NOMO-1 (cell line): ENCODE data around the gene SPTB.

Source experiments
- DNase-seq, 2 experiments: peaks; one replicate each; lab custom pipeline; 2025; ENCODE audit not compliant: unreplicated experiment in 2 of 2; lab: John Stamatoyannopoulos, UW

Gene SPTB

DNA sequence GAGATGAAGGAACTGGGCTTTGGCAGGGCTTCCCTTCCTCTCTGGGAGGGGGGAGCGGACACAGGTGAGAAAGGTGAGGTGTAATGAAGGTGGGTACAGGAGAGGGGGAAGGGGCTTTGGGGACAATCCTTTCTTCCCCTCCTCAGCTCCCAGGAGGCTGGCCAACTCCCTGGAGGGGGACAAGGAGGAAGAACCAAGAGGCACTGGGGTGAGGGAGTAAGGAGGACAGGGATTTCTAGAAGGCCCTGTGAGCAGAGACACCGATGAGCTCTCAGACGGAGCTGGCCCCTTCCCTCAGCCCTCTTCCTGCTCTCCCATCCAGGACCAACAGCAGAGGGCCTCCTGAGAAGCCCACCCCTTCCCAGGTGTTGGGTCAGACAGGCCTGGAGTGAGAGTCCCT is 122.1 kb downstream of the SPTB start:
- no peak for DNase-seq

DNA sequence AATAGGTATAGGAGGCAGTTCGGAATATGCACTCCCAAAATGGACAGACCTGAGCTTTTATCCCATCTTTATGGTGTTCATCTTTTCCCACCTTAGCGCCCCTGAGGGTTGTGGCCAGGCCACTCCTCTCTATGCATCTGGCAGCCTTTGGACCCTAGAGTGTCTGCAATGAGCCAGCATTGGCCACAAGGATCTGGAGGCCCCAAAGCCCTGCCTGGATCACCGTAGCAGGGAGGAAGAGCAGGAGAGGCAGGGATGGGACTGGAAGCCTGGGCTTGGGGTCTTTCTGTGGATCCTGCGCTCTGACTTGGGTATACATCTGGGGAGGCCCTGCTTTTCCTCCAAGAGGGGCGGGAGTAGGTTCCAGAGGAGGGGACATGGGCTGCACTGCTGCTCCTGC is 123.0 kb downstream of the SPTB start:
- DNase-seq = no peak

DNA sequence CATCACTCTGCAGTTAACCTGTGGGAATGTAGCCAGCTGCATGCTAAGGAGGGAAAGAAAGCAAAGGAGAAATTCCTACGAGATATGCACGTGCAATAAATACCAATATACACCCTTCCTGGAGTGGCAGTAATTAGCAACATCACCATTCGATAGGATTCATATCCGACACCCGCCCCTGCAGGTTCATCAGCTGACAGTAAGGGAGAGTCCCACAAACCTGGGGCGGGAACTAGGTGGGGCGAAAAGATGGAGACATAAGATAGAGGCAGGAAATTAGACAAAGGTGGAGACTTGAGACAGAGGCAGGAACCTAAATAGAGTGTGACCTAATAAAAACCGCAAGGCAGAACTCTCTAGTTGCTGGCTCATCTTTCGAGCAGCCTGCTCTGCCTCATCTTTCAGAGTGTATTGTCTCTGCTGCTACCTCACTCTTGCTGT is 123.9 kb downstream of the SPTB start:
- peak; percentile 61 to 83 for DNase-seq

DNA sequence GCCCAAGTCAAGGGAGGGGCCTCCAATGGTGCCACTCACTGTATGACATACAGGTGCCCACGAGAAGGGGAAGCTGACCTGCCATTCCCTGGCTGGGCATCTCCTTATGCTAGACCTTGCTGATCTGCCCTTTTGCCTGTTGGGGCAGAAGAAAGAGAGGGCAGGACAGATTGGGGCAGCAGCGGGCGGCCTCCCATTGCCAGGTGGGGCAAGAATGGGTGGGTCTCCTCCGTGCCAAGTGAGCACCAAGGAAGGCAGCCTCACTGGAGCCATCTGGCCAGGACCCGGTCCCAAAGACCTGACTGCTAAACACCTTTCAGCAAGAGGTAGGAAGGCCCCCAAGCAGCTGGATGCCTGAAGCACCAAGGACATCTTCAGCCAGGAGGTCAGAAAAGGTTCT is 125.0 kb downstream of the SPTB start:
- DNase-seq = no peak

DNA sequence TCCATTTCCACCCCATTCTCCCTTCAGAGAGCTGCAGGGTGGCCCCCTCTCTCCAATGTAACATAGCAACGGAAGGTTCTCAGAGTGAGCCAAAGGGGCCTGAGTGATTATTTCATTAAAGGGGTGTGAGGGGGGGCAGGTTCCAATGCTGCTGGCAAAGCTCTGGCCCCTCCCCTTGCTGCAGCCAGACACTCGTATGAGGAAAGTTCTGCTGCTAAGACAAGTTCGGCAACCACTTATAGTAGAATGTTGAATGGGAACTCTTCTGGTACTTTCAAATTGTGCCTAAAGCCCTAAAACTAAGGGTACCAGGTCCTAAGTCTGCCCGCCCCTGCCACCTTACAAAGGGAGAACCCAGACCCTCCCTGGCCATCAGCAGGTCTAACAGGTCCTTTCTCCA is 125.7 kb downstream of the SPTB start:
- no peak for DNase-seq

DNA sequence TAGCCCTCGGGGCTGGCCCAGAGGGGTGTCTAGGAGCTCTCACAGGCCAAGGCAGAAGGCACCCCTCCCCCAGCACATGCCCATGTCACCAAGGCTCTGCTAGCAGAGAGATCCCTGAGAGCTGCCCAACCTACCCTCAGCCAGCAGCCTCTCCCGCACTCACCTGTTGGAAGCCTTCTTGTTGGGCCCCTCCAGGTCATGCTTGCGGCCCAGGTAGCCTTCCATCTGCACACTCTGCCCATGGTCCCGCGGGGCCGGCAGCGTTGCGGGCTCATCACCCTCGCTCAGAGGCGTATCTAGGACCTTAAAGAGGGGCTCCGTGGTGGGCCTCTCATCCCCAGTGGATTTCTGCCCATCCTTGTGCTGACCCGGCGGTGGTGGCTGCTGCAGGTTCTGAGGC is 126.3 kb downstream of the SPTB start:
- DNase-seq = no peak

DNA sequence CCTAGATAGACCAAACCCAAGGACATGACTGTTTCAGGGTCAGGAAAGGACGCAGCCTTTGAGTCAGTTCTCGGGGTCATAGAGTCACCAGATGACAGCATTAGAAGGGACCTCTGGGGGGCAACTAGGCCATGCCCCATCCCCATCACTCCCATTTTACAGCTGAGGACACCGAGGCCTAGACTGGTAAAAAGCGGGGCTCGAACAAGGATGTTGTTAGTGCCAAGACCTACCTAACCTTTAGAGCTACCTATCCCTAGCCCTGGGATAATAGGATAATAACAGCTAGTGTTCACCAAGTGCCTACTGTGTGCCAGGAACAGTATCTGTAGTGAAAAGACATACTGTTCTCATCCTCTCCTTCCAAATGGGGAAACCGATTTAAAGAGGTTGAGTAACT is 126.8 kb downstream of the SPTB start:
- no peak for DNase-seq

DNA sequence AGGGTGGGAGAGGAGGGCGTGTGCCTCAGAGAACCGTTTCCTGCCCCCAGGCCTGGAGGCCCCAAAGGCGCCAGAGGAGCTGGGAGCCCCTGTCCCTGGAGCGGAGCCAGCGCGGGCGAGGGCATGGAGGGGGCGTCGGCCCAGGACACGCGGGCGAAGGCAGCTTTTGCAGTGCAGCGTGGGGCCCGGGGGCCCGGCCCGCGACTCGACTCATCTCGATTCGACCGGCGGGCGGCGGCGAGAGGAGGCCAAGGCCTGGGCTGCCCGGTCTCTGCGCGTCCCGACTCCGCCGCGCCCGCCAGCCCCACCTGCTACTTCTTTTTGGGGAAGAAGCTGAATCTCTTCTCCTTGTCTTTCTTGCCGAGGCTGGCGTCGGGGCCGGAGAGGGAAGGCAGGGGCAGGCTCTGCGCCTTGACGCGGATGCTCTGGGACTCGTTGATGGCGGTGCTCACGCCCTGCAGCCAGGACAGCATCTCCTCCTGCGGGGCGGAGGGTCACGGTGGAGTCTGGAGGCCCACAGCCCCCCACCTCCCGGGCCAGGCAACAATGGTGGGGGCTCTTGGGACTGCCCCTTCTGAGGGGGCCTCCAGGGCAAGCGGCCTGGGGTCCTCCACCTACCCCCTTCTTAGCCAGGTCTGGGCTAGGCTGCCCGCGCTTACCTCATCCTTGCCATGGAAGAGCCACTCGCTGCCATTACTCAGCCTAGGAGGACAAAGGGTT is 130.6 kb downstream of the SPTB start:
- no peak for DNase-seq

DNA sequence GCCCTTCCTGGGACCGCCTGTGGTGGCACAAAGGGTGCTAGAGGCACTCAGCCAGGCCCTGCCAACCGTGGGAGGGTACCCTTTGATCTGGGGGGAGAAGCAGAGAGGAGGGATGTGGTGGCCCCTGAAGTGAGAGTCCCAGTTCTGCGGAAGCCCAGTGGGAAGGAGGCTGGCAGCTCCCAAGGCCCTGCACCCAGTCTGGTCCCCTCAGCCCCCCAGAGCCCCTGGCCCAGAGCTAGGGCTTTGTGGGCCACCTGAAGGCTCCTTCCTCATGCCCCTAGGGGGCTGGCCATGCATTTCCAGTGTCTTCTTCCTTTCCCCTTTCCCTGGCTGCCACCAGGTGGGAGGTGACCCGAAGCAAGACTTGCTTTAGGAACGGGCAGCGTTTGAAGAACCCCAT is 131.2 kb downstream of the SPTB start:
- no peak for DNase-seq

DNA sequence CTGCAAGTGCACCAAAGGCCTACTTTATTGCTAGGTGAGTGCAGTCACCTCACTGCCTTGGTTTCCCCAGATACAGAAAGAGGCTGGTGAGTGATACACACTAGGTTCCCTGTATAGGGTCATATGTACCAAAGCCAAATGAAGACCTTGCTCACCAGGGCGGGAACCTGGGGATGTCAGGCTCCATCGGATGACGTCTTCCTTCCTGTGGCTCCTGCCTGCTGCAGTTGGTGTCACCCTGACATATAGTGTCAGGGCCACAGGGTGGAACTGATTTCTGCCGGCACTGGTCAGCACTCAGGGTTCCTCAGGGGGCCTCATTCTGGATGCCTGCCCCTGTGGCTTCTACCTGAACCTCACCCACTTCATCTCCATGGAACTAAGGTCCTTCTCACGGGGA is 132.4 kb downstream of the SPTB start:
- DNase-seq = no peak

DNA sequence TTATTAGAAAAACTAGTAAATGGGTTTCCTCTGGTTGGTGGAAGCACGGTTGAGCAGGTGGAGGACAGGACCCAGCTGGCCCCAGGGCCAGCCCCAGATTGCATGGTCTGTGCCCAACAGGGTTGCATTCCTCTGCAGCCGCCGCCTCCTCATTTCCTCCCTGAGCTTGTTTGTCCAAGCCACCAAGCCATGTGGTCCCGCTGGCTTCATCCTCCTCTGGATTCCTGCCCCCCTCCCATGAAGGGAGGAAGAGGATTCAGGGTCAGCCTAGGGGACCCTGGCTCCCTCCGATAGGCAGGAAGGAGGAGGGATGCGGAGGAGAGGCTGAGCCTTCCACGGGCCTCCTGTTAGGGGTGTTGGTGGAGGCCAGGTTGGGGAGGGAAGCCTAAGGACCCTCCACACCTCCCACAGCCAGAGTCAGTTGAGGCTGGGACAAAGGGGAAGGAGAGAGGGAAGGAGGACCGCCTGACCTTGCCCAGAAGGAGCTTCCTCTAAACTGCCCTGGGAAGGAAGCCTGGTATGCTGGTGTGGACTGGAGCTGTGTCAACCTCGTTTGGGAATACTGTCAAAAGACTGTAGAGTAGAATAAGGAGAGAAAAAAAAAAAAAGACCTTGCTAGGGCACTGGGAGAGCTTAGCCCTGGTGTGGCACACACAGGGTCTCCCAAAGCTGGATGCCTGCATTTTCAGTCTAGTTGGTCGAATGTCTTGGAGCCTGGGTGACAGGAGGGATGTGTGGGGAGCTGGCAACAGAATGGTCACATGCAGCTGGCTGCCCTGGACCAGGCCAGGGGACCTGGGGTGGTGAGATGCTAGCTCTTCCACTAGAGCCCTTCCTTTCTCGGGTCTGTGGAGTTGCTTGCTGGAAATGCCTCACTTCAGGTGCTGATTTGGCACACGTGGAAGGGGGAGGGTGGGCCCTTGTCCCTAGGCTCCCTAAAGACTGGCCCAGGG is 133.1 kb downstream of the SPTB start:
- DNase-seq = no peak

DNA sequence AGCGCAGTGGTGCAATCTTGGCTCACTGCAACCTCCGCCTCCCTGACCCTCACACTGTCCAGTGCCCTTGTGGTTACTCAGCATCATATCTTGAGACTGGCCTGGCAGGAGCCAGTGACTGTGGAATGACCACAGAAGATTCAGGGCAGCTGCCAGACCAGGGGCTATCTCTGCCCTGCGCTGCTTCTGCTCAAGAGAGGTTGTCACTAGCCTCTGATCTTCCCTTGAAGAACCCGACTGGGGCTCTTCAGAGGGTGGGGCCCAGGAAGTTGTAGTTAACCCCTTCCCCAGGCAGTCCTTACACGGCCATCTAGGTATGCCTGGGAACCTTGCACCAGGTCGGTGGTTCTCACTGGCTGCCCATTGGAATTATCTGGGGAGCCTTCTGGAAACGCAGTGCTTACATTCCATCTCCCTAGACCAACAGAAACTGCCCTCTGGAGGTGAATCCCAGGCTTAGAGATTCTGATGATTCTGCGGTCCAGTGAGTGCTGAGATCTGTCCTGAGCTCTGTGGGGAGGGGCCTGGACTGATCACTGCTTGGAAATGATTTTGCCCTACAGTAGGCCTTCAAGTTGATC is 134.1 kb downstream of the SPTB start:
- no peak for DNase-seq

DNA sequence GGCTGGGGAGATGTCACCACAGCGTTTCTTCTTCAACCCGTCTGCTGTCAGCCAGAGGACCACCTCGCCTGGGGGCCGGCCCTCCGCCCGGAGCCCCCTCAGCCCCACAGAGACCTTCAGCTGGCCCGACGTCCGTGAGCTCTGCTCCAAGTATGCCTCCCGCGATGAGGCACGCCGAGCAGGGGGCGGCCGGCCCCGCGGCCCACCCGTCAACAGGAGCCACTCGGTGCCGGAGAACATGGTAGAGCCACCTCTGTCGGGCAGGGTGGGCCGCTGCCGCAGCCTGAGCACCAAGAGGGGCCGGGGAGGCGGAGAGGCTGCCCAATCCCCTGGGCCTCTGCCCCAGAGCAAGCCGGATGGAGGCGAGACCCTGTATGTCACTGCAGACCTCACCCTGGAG is 136.6 kb downstream of the SPTB start:
- no peak for DNase-seq

DNA sequence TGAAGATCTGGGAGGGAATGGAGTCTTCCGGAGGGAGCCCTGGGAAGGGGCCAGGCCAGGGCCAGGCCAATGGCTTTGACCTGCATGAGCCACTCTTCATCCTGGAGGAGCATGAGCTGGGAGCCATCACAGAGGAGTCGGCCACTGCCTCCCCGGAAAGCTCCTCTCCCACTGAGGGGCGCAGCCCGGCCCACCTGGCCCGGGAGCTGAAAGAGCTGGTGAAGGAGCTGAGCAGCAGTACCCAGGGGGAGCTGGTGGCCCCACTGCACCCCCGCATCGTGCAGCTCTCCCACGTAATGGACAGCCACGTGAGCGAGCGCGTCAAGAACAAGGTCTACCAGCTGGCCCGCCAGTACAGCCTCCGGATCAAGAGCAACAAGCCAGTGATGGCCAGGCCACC is 137.7 kb downstream of the SPTB start:
- no peak for DNase-seq

DNA sequence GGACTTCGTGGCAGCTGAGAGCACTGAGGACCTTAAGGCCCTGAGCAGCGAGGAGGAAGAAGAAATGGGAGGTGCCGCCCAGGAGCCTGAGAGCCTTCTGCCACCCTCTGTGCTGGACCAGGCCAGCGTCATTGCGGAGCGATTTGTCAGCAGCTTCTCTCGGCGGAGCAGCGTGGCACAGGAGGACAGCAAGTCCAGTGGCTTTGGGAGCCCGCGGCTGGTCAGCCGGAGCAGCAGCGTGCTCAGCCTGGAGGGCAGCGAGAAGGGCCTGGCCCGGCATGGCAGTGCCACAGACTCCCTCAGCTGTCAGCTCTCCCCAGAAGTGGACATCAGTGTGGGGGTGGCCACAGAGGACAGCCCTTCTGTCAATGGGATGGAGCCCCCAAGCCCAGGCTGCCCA is 138.5 kb downstream of the SPTB start:
- no peak for DNase-seq

DNA sequence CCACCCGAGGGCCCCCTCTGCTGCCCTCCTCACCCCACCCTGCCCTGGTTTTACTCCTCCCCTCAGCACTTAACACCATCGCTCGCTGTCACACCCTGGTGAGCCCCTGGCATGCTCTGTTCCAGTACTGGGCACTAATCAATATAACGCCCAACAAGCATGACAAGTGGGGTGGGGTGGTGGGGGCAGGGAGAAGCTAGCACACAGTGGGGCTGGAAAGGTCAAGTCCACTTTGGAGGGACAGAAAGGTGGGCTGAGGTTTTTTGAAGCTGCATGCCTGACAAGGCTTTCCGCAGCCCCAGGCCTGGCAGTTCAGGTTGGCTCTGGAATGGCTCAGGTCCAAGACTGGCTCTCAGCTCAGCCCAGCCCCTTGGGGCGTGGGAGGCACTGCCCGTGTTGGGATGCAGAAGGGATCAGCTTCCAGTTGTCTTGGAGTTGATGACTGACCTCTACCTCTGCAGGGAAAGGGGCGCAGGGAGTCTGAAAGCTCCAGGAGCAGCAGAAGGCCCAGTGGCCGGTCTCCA is 141.4 kb downstream of the SPTB start:
- no peak for DNase-seq

DNA sequence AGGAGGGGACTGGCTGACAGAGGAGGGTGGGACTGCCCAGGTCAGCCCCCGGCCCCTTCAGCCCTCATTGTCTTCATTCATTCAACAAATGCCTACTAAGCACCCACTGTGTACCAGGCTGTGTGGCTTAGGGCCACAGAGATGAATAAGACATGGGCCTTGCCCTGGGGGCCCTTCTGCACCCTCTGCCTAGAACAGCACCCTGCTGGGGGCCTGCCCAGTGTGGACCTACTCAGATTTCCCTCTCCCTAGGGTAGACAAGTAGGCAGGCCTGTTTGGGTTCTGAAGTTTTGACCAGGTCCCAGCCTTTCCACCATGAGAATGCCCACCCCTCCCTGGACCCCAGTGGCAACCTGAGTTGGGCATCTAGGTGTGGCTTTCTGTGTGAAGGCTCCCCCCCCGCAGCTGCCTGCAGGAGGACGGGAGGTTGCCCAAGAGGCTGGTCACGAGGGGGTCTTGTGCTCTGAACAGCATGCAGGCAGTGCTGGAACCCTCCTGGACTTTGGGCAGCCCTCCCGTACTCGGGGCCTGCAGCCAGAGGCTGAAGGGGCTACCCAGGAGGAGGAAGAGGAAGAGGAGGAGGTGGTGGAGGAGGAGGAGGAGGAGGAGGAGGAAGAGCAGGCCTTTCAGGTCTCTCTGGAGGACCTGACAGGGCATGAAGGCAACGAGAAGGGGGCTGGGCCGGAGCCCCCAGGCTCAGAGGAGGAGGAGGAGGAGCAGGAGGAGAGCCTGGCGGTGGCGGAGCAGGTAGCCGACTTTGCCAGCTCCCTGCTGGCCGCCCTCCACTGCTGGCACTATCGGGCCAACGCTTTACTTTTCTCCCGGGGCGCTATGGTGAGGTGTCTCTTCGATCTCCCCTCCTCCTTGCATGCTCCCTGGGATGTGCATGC is 142.1 kb downstream of the SPTB start:
- no peak for DNase-seq

DNA sequence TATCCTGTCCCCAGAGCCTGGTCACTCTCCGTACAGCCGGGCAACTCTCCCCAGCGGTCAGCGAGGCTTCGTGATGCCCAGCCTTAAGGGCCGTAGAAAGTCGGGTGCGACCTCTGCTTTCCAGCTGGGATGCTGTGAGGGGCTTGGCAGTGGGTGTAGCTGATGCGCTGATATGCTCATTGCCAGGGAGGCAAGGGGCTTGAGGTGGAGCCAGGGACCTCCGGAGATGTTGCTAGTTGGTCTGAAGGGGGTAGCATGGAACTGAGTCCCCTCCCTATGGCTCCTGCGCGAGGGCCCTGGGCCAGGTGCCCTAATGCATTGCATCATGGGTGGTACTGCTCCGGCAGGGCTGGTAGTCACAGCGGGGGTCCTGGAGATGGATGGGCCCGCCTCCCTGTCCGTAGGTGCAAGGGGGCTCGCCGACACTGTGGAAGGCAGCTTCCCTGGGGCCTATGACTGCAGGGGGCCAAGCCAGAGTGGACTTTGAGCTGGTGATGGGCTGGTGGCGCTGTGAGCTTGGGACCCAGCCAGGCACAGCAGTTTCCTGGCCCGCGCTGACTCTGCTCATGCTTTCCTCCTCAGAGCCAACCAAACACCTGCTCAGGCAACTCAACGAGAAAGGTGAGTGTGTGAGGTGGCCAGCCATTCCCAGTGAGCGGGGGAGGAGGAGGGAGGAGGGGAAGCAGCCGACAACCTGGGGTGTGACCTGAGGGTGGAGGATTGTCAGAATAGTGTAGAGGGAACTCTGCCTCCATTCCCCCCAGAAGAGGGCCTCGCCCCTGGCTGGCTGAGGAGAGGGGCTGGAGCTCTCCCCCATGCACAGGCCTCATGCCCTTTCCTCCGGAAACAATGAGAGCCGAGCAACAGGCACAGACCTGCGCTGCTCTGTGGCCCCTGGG is 143.2 kb downstream of the SPTB start:
- no peak for DNase-seq

DNA sequence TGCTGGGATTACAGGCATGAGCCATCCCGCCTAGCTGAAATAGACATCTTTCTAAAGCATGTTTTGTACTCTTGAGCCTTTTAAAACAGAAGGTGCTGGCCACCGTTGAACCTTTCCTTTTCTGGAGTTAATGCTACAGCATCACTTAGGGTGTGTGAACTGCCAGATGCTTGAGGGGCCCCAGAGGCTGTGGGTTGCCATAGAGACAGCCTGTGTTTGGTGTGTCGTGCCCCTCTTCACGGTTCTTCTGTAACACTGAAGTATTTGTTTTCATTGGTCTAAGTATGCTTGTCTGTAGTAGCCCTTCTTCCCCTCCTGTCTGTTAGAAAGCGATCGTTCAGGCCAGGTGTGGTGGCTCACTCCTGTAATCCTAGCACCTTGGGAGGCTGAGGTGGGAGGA is 144.7 kb downstream of the SPTB start:
- DNase-seq = no peak

DNA sequence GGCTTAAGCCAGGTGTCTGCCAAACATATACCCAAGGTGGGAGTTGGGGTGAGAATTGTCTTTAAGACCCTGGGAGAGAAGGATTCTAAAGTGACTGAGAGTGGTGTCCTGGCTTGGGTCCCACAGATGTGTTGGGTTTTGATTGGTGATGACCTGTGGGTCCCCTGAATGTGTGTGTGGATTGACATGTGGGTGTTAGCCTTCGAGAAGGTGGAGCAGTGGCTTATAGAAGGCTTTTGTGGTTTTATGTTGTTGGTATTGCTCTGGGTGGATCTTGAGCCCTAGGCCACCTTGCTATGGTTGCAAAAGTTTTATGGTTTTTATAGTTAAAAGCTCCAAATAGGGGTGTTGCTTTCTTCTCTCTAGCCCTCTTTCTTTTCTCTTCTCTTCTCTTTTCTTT is 145.8 kb downstream of the SPTB start:
- DNase-seq = no peak
